GM12878 (cell line): ENCODE data around the gene CMAS. TPM values are rescaled to one million over a fixed set of nuclear protein-coding genes. Genes with fewer than 3 reads are reported as not detected.

Experiments
- ATAC-seq: fragments of 200-7000 bp; cut with Tn5 transposase; 3 replicates; pipeline ENCODE4 v1.9.1; 2020; ENCODE audit warnings: mild to moderate bottlenecking, moderate library complexity
- BruUV-seq: library from RNA; stranded (reverse); fragments of 400-500 nt; replicated peaks from 2 replicates; lab custom pipeline; 2021; lab: Mats Ljungman, UMichigan
- CTCF ChIA-PET: fragments of 300-600 bp; sonication (Branson Sonifier 250); formaldehyde crosslinking; extraction: SDS; loops from one replicate; lab custom pipeline; 2021; ENCODE audit warnings: inconsistent platforms; lab: Yijun Ruan, JAX
- POLR2A ChIA-PET: fragments of 350-600 bp; formaldehyde crosslinking; extraction: SDS; loops from one replicate; lab custom pipeline; 2021; ENCODE audit warnings: inconsistent platforms; lab: Charles Lee
- RAD21 ChIA-PET: fragments of 300-600 bp; sonication (Branson Sonifier 250); formaldehyde crosslinking; loops from one replicate; lab custom pipeline; 2023; ENCODE audit warnings: antibody characterized with exemption; ENCODE audit not compliant: unreplicated experiment; lab: Charles Lee
- SMC1A ChIA-PET: fragments of 300-600 bp; sonication (Branson Sonifier 250); formaldehyde crosslinking; loops from one replicate; lab custom pipeline; 2023; ENCODE audit not compliant: unreplicated experiment, uncharacterized antibody; lab: Charles Lee
- DNase-seq: peaks from one replicate; pipeline ENCODE4 v3.0.0-alpha.2; 2011; ENCODE audit warnings: low read depth, low spot score
- FAIRE-seq: peaks from 3 replicates; lab custom pipeline; 2011; peaks lifted over from hg19 to GRCh38; lab: Jason Lieb, UNC
- H2AFZ ChIP-seq: 2 replicates; pipeline ENCODE4 v1.6.0; 2011; ENCODE audit warnings: low read depth, low read length, control low read depth; ENCODE audit not compliant: control insufficient read depth
- H3K27ac ChIP-seq: 2 replicates; pipeline ENCODE4 v1.5.1; 2011; ENCODE audit warnings: control low read depth; ENCODE audit not compliant: control insufficient read depth, insufficient read depth
- H3K27me3 ChIP-seq, 2 experiments: replicated peaks in 1 of 2; 2 replicates each; pipeline versions ENCODE4 v1.6.0 to v1.6.1; 2011; ENCODE audit warnings: low read length in 1 of 2; ENCODE audit not compliant: control insufficient read depth in 2 of 2, insufficient read depth in 2 of 2
- H3K36me3 ChIP-seq, 2 experiments: 2 replicates each; pipeline ENCODE4 v1.5.1; 2011; ENCODE audit warnings: low read length in 1 of 2; ENCODE audit not compliant: control insufficient read depth in 2 of 2, insufficient read depth in 2 of 2
- H3K4me1 ChIP-seq: 2 replicates; pipeline ENCODE4 v1.6.1; 2011; ENCODE audit warnings: mild to moderate bottlenecking, low read length, moderate library complexity, mixed read lengths; ENCODE audit not compliant: control insufficient read depth, insufficient read depth
- H3K4me2 ChIP-seq: 2 replicates; pipeline ENCODE4 v1.6.0; 2011; ENCODE audit warnings: control low read depth; ENCODE audit not compliant: control insufficient read depth, insufficient read depth
- H3K4me3 ChIP-seq: fragments of 200-600 bp; sonication (generic); 2 replicates; pipeline ENCODE4 v1.5.1; 2016
- H3K79me2 ChIP-seq: 2 replicates; pipeline ENCODE4 v1.6.0; 2011; ENCODE audit warnings: low read length; ENCODE audit not compliant: control insufficient read depth, insufficient read depth
- H3K9ac ChIP-seq: 2 replicates; pipeline ENCODE4 v1.8.0; 2011; ENCODE audit warnings: low read length, control low read depth, mixed read lengths; ENCODE audit not compliant: control insufficient read depth, insufficient read depth
- H3K9me3 ChIP-seq: replicated peaks from 3 replicates; pipeline ENCODE4 v1.5.1; 2011; ENCODE audit warnings: mild to moderate bottlenecking, low read length; ENCODE audit not compliant: control insufficient read depth, insufficient read depth
- H4K20me1 ChIP-seq: 2 replicates; pipeline ENCODE4 v1.6.0; 2011; ENCODE audit not compliant: control insufficient read depth, insufficient read depth
- CUX1 ChIP-seq: IDR thresholded peaks from 2 replicates; pipeline ENCODE4 v1.6.1; 2012; ENCODE audit warnings: improper control_type of control experiment, low read depth, low read length; ENCODE audit not compliant: insufficient replicate concordance
- EZH2 ChIP-seq: IDR thresholded peaks from 2 replicates; pipeline ENCODE4 v1.6.1; 2012; ENCODE audit warnings: low read depth, mild to moderate bottlenecking, control low read depth, inconsistent platforms, low read length, borderline replicate concordance; ENCODE audit not compliant: control insufficient read depth
- LARP7 ChIP-seq: fragments of 450-650 bp; IDR thresholded peaks from 2 replicates; pipeline ENCODE4 v1.6.1; 2017; ENCODE audit warnings: mild to moderate bottlenecking
- NFIC ChIP-seq: IDR thresholded peaks from 2 replicates; pipeline ENCODE4 v1.6.1; 2012; ENCODE audit warnings: low read depth, mild to moderate bottlenecking, inconsistent platforms, low read length, moderate library complexity
- PKNOX1 ChIP-seq: fragments of 450-650 bp; IDR thresholded peaks from 2 replicates; pipeline ENCODE4 v1.6.1; 2016; ENCODE audit warnings: mild to moderate bottlenecking
- RELB ChIP-seq: fragments of 450-650 bp; IDR thresholded peaks from 2 replicates; pipeline ENCODE4 v1.6.1; 2017; ENCODE audit warnings: low read depth, mild to moderate bottlenecking, moderate library complexity
- SMARCA5 ChIP-seq: fragments of 450-650 bp; IDR thresholded peaks from 2 replicates; pipeline ENCODE4 v1.6.1; 2017; ENCODE audit warnings: mild to moderate bottlenecking
- ZZZ3 ChIP-seq: IDR thresholded peaks from 2 replicates; pipeline ENCODE4 v1.6.1; 2011; ENCODE audit warnings: low read depth; ENCODE audit not compliant: control insufficient read depth, insufficient read length
- WGBS: methylation state at CpG from one replicate; pipeline ENCODE4 v1.1.6; 2016; ENCODE audit warnings: low lambda C conversion rate; ENCODE audit not compliant: insufficient replicate concordance, insufficient coverage; ENCODE audit errors: missing lambda C conversion rate; 5-methylcytosine and 5-hydroxymethylcytosine counted together
- in situ Hi-C: fragments of 300-500 bp; cut with MboI; formaldehyde crosslinking; loops from 9 replicates; pipeline ENCODE4 v1.14.3; 2018; ENCODE audit warnings: mixed read lengths
- intact Hi-C: fragments of 100-400 bp; cut with micrococcal nuclease; formaldehyde crosslinking; loops from one replicate; pipeline ENCODE4 v1.14.2; 2022; ENCODE audit not compliant: unreplicated experiment
- polyA plus RNA-seq, 11 experiments: library from polyadenylated mRNA; depleted of rRNA in 4 of 11; unstranded in 6 of 11; stranded (reverse) in 5 of 11; fragments of >200 nt; fragmentation: Nextera tagmentation in 4 of 11; fragmentation: Illumina TruSeq in 1 of 11; extraction: Ambion mirVana in 4 of 11; extraction: Trizol in 1 of 11; gene quantifications; 1 replicate in 1 of 11; 2 replicates in 10 of 11; pipeline versions ENCODE4 v1.2.1 to v1.2.3, GENCODE V29; 2011 to 2016; ENCODE audit warnings: inconsistent platforms in 2 of 11, missing spikeins in 2 of 11, low read depth in 1 of 11
- total RNA-seq, 4 experiments: library from RNA; depleted of rRNA in 3 of 4; stranded (reverse); fragments of >200 nt in 3 of 4; fragmentation: Illumina TruSeq in 1 of 4; extraction: Trizol in 1 of 4; gene quantifications; 2 replicates each; pipeline versions ENCODE4 v1.2.1 to v1.2.3, GENCODE V29; 2013 to 2021

Gene CMAS
- total and polyA plus RNA-seq, 10 of the 15 experiments (the other 5 are each of a cell fraction or from before 2014, with no cell fraction given), result 12.9 to 73.2 (median 30.8) TPM

- TF ChIP-seq ZZZ3 (no peak), CUX1 (no peak), PKNOX1 (no peak), LARP7 (no peak), SMARCA5 (no peak), NFIC (no peak)
These were observed 2.1 kb upstream of the CMAS start (continued) for GRCh38 chr12:22043943-22044342.

- Histone ChIP-seq H3K27ac (no peak overlapping the region), H3K4me1 (no peaks in the 10 kb centered on the region)
- no peak for TF ChIP-seq RELB
- TF ChIP-seq ZZZ3, result no peak
- TF ChIP-seq EZH2, result no peak
- TF ChIP-seq, all 136 proteins: peak for 0
- Histone ChIP-seq H3K4me3 (no peak overlapping the region), H3K4me2 (no peak overlapping the region), H3K9me3 (no peaks in the 10 kb centered on the region), H3K79me2 (peaks cover 12% of the 10 kb centered on the region), H2AFZ (no peak overlapping the region), H3K36me3 (no peaks in the 10 kb centered on the region), H4K20me1 (no peaks in the 10 kb centered on the region), H3K27me3 (no peaks in the 10 kb centered on the region; a peak in 1 of 4 replicates), H3K9ac (no peak overlapping the region)
- ChIA-PET CTCF (no interaction called here), POLR2A (no interaction called here), SMC1A (no interaction called here), RAD21 (no interaction called here)
- intact Hi-C loops (no loop called here), in situ Hi-C loops (no loop called here)
- DNase-seq (no peak), FAIRE-seq (no peak), ATAC-seq (no peak)
- 46% methylated on average over 2 of the region's 2 CpGs for WGBS
- BruUV-seq, result no TSS peak
These were observed 1.6 kb upstream of the CMAS start for GRCh38 chr12:22044391-22044790.
